Esophagus squamous epithelium (tissue), 4 donors: ENCODE results near the gene NELFCD.

Experiments
- CTCF ChIP-seq, 6 experiments: fragments of 450-650 bp in 4 of 6; fragments of 200-600 bp in 2 of 6; sonication (generic) in 2 of 6; IDR thresholded peaks; one replicate each; pipeline ENCODE4 v1.5.1; 2016 to 2019; ENCODE audit warnings: antibody characterized with exemption in 6 of 6, mild to moderate bottlenecking in 4 of 6, moderate library complexity in 4 of 6
- POLR2A ChIP-seq, 4 donors: fragments of 450-650 bp; IDR thresholded peaks; one replicate each; pipeline ENCODE4 v1.6.1; 2017; ENCODE audit warnings: antibody characterized with exemption in 4 of 4, mild to moderate bottlenecking in 4 of 4, moderate library complexity in 3 of 4

DNA sequence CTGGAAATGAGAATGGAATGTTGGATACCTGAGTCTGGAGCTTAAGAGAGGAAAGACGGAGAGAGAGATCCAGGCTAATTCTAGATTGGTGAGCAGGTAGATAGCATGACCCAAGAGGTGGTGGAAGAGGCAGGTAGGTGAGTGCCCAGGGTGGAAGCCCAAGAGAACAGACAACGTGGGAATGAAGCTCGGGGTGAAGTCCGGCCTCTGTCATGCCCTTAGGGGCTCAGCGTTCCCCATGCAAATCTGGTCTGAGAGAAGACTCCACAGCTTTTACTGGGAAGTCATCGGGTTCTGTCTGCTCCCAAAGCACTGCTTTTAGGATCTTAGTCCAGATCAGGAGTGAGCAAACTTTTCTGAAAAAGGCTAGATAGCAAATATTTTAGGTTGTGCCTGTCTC, 3.6 kb downstream of the NELFCD start:
- no peak for TF ChIP-seq POLR2A (IDR thresholded peaks at IDR 0.05)
- TF ChIP-seq CTCF (IDR thresholded peaks at IDR 0.05) = no peak
